Peyer's patch (tissue), 4 donors: Measurements from ENCODE around the gene MT1A. TPM values are rescaled to one million over a fixed set of nuclear protein-coding genes. Genes with fewer than 3 reads are reported as not detected.
"Not testable (repeated sequence)": the region's sequence is repeated elsewhere in the genome, so short reads cannot be mapped to it uniquely, and the experiment has no call there.

Source experiments
- DNase-seq, 3 donors: peaks; one replicate each; pipeline ENCODE4 v3.0.0-alpha.2; 2017 to 2019
- H3K27ac ChIP-seq, 4 donors: fragments of 200-600 bp; sonication (generic); one replicate each; pipeline ENCODE4 v1.5.1; 2016 to 2019
- H3K27me3 ChIP-seq, 2 donors: fragments of 200-600 bp; sonication (generic); one replicate each; pipeline ENCODE4 v1.5.1; 2019
- H3K36me3 ChIP-seq, 3 donors: fragments of 200-600 bp; sonication (generic); one replicate each; pipeline ENCODE4 v1.5.1; 2016 to 2019
- H3K4me1 ChIP-seq, 4 donors: fragments of 200-600 bp; sonication (generic); one replicate each; pipeline ENCODE4 v1.5.1; 2016 to 2019
- H3K4me3 ChIP-seq, 4 donors: fragments of 200-600 bp; sonication (generic); 1 replicate in 3 of 4; 2 replicates in 1 of 4; pipeline ENCODE4 v1.5.1; 2016 to 2019; ENCODE audit warnings: mild to moderate bottlenecking in 1 of 4
- H3K9me3 ChIP-seq, 4 donors: fragments of 200-600 bp; sonication (generic); one replicate each; pipeline ENCODE4 v1.5.1; 2016 to 2019; ENCODE audit warnings: mild to moderate bottlenecking in 1 of 4
- CTCF ChIP-seq, 6 experiments: fragments of 450-650 bp in 4 of 6; fragments of 200-600 bp in 2 of 6; sonication (generic) in 1 of 6; IDR thresholded peaks; one replicate each; pipeline ENCODE4 v1.5.1; 2017 to 2019; ENCODE audit warnings: antibody characterized with exemption in 6 of 6, mild to moderate bottlenecking in 3 of 6, moderate library complexity in 1 of 6
- POLR2A ChIP-seq, 2 donors: fragments of 450-650 bp; IDR thresholded peaks; one replicate each; pipeline ENCODE4 v1.5.1; 2017; ENCODE audit warnings: antibody characterized with exemption in 2 of 2, mild to moderate bottlenecking in 2 of 2, moderate library complexity in 2 of 2
- total RNA-seq, 4 donors: library from RNA; depleted of rRNA; stranded (reverse); fragments of >200 nt; gene quantifications; one replicate each; pipeline ENCODE4 v1.1.0, GENCODE V29; 2016

Gene MT1A
- total RNA-seq, 4 donors from 2014 or later: 102 TPM; not detected in 3

GRCh38 chr16:56669005-56669839, 30.8 kb downstream of the MT1A start, which contains the start of gene MT1H:
TSS of gene MT1H (plus strand) at chr16:56669814. CDS start at chr16:56669885, 71 bp downstream.
- Histone ChIP-seq H3K36me3 (no peaks in the 10 kb centered on the region), H3K27me3 (no peaks in the 10 kb centered on the region), H3K4me3 (peak within 1 kb of the TSS in 1 of 4 donors; percentile 56), H3K27ac (peak within 1 kb of the TSS in 1 of 4 donors; percentile 93), H3K9me3 (no peaks in the 10 kb centered on the region), H3K4me1 (peaks cover 0 to 21% (median 0%) of the 10 kb centered on the region in 4 donors)
- DNase-seq: peak in 2 of 3 donors; percentile 53 to 96
- TF ChIP-seq POLR2A (IDR thresholded peaks at IDR 0.05): no peak
- no peak for TF ChIP-seq CTCF (IDR thresholded peaks at IDR 0.05)

GRCh38 chr16:56669840-56670619, 31.6 kb downstream of the MT1A start:
- Histone ChIP-seq H3K36me3 (no peaks in the 10 kb centered on the region), H3K27ac (no peak overlapping the region), H3K4me3 (peak overlapping the region in 1 of 4 donors; percentile 56), H3K4me1 (peaks cover 0 to 21% (median 0%) of the 10 kb centered on the region in 4 donors), H3K9me3 (no peaks in the 10 kb centered on the region), H3K27me3 (no peaks in the 10 kb centered on the region)
- TF ChIP-seq POLR2A (IDR thresholded peaks at IDR 0.05): no peak
- no peak for TF ChIP-seq CTCF (IDR thresholded peaks at IDR 0.05)
- DNase-seq: no peak

GRCh38 chr16:56670620-56670934, 32.1 kb downstream of the MT1A start:
- peaks cover 0 to 3% of the 10 kb centered on the region in 2 donors for H3K27me3 ChIP-seq
- no peaks in the 10 kb centered on the region for H3K36me3 ChIP-seq
- peak overlapping the region in 1 of 4 donors; percentile 56 for H3K4me3 ChIP-seq
- H3K9me3 ChIP-seq: no peaks in the 10 kb centered on the region
- peaks cover 0 to 23% (median 0%) of the 10 kb centered on the region in 4 donors for H3K4me1 ChIP-seq
- no peak overlapping the region for H3K27ac ChIP-seq
- TF ChIP-seq POLR2A (IDR thresholded peaks at IDR 0.05) (no peak), CTCF (IDR thresholded peaks at IDR 0.05) (no peak)
- DNase-seq: no peak

- peaks cover 0 to 30% (median 2%) of the 10 kb centered on the region in 4 donors for H3K4me1 ChIP-seq
- H3K27me3 ChIP-seq, H3K27ac ChIP-seq, H3K9me3 ChIP-seq, DNase-seq, H3K36me3 ChIP-seq: not testable (repeated sequence)
- peak overlapping the region in 1 of 4 donors; percentile 56 for H3K4me3 ChIP-seq
These were observed 33.2 kb downstream of the MT1A start for GRCh38 chr16:56671691-56672090.

- not testable (repeated sequence) for H3K9me3 ChIP-seq, H3K36me3 ChIP-seq, H3K27me3 ChIP-seq, H3K27ac ChIP-seq, H3K4me3 ChIP-seq, DNase-seq
- H3K4me1 ChIP-seq: peaks cover 0 to 30% (median 2%) of the 10 kb centered on the region in 4 donors
These were observed 33.7 kb downstream of the MT1A start for GRCh38 chr16:56672171-56672570.

GRCh38 chr16:56672761-56673536, 34.5 kb downstream of the MT1A start:
- Histone ChIP-seq H3K27me3 (peaks cover 0 to 6% of the 10 kb centered on the region in 2 donors), H3K4me1 (peaks cover 0 to 27% (median 2%) of the 10 kb centered on the region in 4 donors), H3K36me3 (no peaks in the 10 kb centered on the region), H3K4me3 (no peak overlapping the region), H3K9me3 (no peaks in the 10 kb centered on the region), H3K27ac (no peak overlapping the region)
- DNase-seq: no peak
- no peak for TF ChIP-seq POLR2A (IDR thresholded peaks at IDR 0.05)
- TF ChIP-seq CTCF (IDR thresholded peaks at IDR 0.05): no peak
